ENCODE measurements around the gene COG5. TPM values are rescaled to one million over a fixed set of nuclear protein-coding genes. Genes with fewer than 3 reads are reported as not detected.
A peak's percentile ranks its signal among the peaks of the same experiment; 100 is the strongest.

Gene COG5
- total and polyA plus RNA-seq, 9 of the 15 experiments (the other 6 are each of a cell fraction or from before 2014, with no cell fraction given): 15.3 to 75.1 (median 56.4) TPM

GRCh38 chr7:107168233-107169119 is 395.2 kb downstream of the COG5 start, which contains the start of gene HBP1 (continued):
- 0 out of 2 replicates have a peak, but pooled peaks have one; percentile 48 for TF ChIP-seq RREB1 (CRISPR knock-in tag; IDR thresholded peaks at IDR 0.05)
- TF ChIP-seq SMARCA4 (IDR thresholded peaks at IDR 0.05): 0 out of 2 replicates have a peak, but pooled peaks have one; percentile 1
- peak; percentile 95 for TF ChIP-seq MAX (CRISPR knock-in tag; IDR thresholded peaks at IDR 0.05)
- peak; percentile 92 for TF ChIP-seq MYC (IDR thresholded peaks at IDR 0.05; ENCODE audit: low read depth, low read length)
- no peak for TF ChIP-seq MYC (CRISPR knock-in tag; IDR thresholded peaks at IDR 0.05; ENCODE audit: borderline replicate concordance, low read depth)
- no peak; the same call in 1 of the 2 replicates for TF ChIP-seq MGA (IDR thresholded peaks at IDR 0.05)
- TF ChIP-seq U2AF1 (optimal IDR thresholded peaks at IDR 0.05; ENCODE audit: low read depth, low read length): no peak
- TF ChIP-seq ILF3 (IDR thresholded peaks at IDR 0.05; ENCODE audit: borderline replicate concordance): no peak
- no peak for TF ChIP-seq CREBBP (IDR thresholded peaks at IDR 0.05; ENCODE audit: low read depth, low read length)
